ENCODE measurements around the gene HOXB5. TPM values are rescaled to one million over a fixed set of nuclear protein-coding genes. Genes with fewer than 3 reads are reported as not detected.

Gene HOXB5
- total RNA-seq, 1 experiment from 2014 or later, result 19.8 TPM

- ATAC-seq (no peak), DNase-seq (ENCODE audit: low read depth, low spot score) (no peak)
- Histone ChIP-seq H3K9me2 (ENCODE audit: insufficient read depth) (no peaks in the 10 kb centered on the region), H3K4me3 (replicated peaks in 1 of 2; ENCODE audit: low read depth in 1 of 2, low read length in 2 of 2) (no peak overlapping the region), H3K9ac (ENCODE audit: low read length) (no peak overlapping the region), H3K4me2 (ENCODE audit: low read length) (peak overlapping the region; percentile 98; the same call in 1 of the 2 replicates), H3K27ac (ENCODE audit: low read depth, low read length) (no peak overlapping the region), H2AFZ (ENCODE audit: low read depth, low read length, poor library complexity, severe bottlenecking) (no peak overlapping the region), H3K27me3 (ENCODE audit: insufficient read depth, low read length) (no peaks in the 10 kb centered on the region), H3K9me3 (ENCODE audit: control insufficient read depth in 1 of 2, insufficient read depth in 1 of 2, low read depth in 1 of 2, low read length in 2 of 2) (no peaks in the 10 kb centered on the region), H4K20me1 (ENCODE audit: insufficient read depth) (no peaks in the 10 kb centered on the region), H3K79me2 (ENCODE audit: insufficient read depth, low read length) (peaks cover 42% of the 10 kb centered on the region), H3K36me3 (ENCODE audit: control insufficient read depth in 1 of 2, insufficient read depth in 2 of 2, low read length in 2 of 2) (no peaks in the 10 kb centered on the region; a peak in 1 of 4 replicates), H3K4me1 (ENCODE audit: control insufficient read depth in 1 of 2, insufficient read depth in 2 of 2, low read length in 2 of 2) (peaks cover 15 to 36% of the 10 kb centered on the region in 2 experiments)
- ChIA-PET CTCF (interaction anchor here (0.9 to 1.4 kb wide), 3 partner anchors 315 to 363 kb away, joined by 3 read pairs; no protein-coding TSS in a partner anchor), RAD21 (ENCODE audit: low non-redundant PET in 1 of 2, low total read pairs in 2 of 2, uncharacterized antibody in 2 of 2, unreplicated experiment in 2 of 2) (no interaction called here), POLR2A (interaction anchor here (1.8 kb wide), 1 partner anchor 17 kb away, joined by 6 read pairs; no protein-coding TSS in a partner anchor)
- intact Hi-C loops (cut with micrococcal nuclease), result no loop called here
- TF ChIP-seq MAX (IDR thresholded peaks at IDR 0.05) (no peak), ATF3 (IDR thresholded peaks at IDR 0.05) (no peak), ELF1 (IDR thresholded peaks at IDR 0.05; ENCODE audit: borderline replicate concordance, low read depth) (no peak)
- no TSS peak for BruUV-seq (replicated peaks)
Observed at GRCh38 chr17:48623583-48623982, 30.0 kb upstream of the HOXB5 start.

GRCh38 chr17:48622857-48623256, 29.3 kb upstream of the HOXB5 start:
- DNase-seq (ENCODE audit: low read depth, low spot score) (no peak), ATAC-seq (no peak)
- H3K4me3 ChIP-seq (replicated peaks in 1 of 2; ENCODE audit: low read depth in 1 of 2, low read length in 2 of 2), result no peak overlapping the region
- no TSS peak for BruUV-seq (replicated peaks)
- H3K9me2 ChIP-seq (ENCODE audit: insufficient read depth), result no peaks in the 10 kb centered on the region
- H4K20me1 ChIP-seq (ENCODE audit: insufficient read depth), result no peaks in the 10 kb centered on the region
- TF ChIP-seq ZFX (IDR thresholded peaks at IDR 0.05) (no peak), REST (IDR thresholded peaks at IDR 0.05; ENCODE audit: low read depth) (no peak), ZNF274 (IDR thresholded peaks at IDR 0.05; ENCODE audit: low read depth, low read length) (no peak), EGR1 (IDR thresholded peaks at IDR 0.05; ENCODE audit: low read depth) (no peak), TCF7L2 (IDR thresholded peaks at IDR 0.05; ENCODE audit: borderline replicate concordance, extremely low read depth, insufficient read depth, insufficient read length) (no peak), FOSL1 (IDR thresholded peaks at IDR 0.05; ENCODE audit: low read depth) (no peak)
- H3K36me3 ChIP-seq (ENCODE audit: control insufficient read depth in 1 of 2, insufficient read depth in 2 of 2, low read length in 2 of 2), result no peaks in the 10 kb centered on the region; a peak in 1 of 4 replicates
- intact Hi-C loops (cut with micrococcal nuclease), result no loop called here
- peaks cover 15 to 43% of the 10 kb centered on the region in 2 experiments for H3K4me1 ChIP-seq (ENCODE audit: control insufficient read depth in 1 of 2, insufficient read depth in 2 of 2, low read length in 2 of 2)
- CTCF ChIA-PET, result interaction anchor here (0.8 to 1.4 kb wide), 2 partner anchors 9 to 362 kb away, joined by 3 read pairs; no protein-coding TSS in a partner anchor
- no peak overlapping the region for H3K4me2 ChIP-seq (ENCODE audit: low read length)
- H3K79me2 ChIP-seq (ENCODE audit: insufficient read depth, low read length), result peaks cover 47% of the 10 kb centered on the region
- H2AFZ ChIP-seq (ENCODE audit: low read depth, low read length, poor library complexity, severe bottlenecking), result no peak overlapping the region
- H3K27ac ChIP-seq (ENCODE audit: low read depth, low read length), result no peak overlapping the region
- no peak overlapping the region for H3K9ac ChIP-seq (ENCODE audit: low read length)
- no peaks in the 10 kb centered on the region for H3K27me3 ChIP-seq (ENCODE audit: insufficient read depth, low read length)
- no peaks in the 10 kb centered on the region for H3K9me3 ChIP-seq (ENCODE audit: control insufficient read depth in 1 of 2, insufficient read depth in 1 of 2, low read depth in 1 of 2, low read length in 2 of 2)
- RAD21 ChIA-PET (ENCODE audit: low non-redundant PET in 1 of 2, low total read pairs in 2 of 2, uncharacterized antibody in 2 of 2, unreplicated experiment in 2 of 2), result interaction anchor here in 1 of 2 experiments (0.5 kb wide), 1 partner anchor 48 kb away, joined by 3 read pairs; no protein-coding TSS in a partner anchor
- POLR2A ChIA-PET, result interaction anchor here (0.6 kb wide), 1 partner anchor 180 kb away, joined by 4 read pairs; no protein-coding TSS in a partner anchor

Measured in HCT116 (cell line).